Sigmoid colon (tissue), 4 donors: ENCODE measurements around the gene TMEM184B.

Experiments
- CTCF ChIP-seq, 4 experiments: fragments of 450-650 bp in 3 of 4; fragments of 200-600 bp in 1 of 4; IDR thresholded peaks; one replicate each; pipeline ENCODE4 v1.5.1; 2016 to 2019; ENCODE audit warnings: antibody characterized with exemption in 4 of 4, mild to moderate bottlenecking in 3 of 4, moderate library complexity in 2 of 4
- EP300 ChIP-seq, 4 donors: sonication (generic); formaldehyde crosslinking; IDR thresholded peaks; one replicate each; pipeline ENCODE4 v1.6.1; 2017; ENCODE audit warnings: antibody characterized with exemption in 4 of 4
- POLR2A ChIP-seq, 2 donors: fragments of 450-650 bp; IDR thresholded peaks; one replicate each; pipeline ENCODE4 v1.6.1; 2016; ENCODE audit warnings: antibody characterized with exemption in 2 of 2, mild to moderate bottlenecking in 2 of 2, moderate library complexity in 2 of 2
- POLR2AphosphoS5 ChIP-seq, 4 donors: sonication (generic); formaldehyde crosslinking; IDR thresholded peaks; one replicate each; pipeline ENCODE4 v1.6.1; 2017; ENCODE audit warnings: antibody characterized with exemption in 4 of 4

GRCh38 chr22:38213990-38214301 lies 58.9 kb downstream of the TMEM184B start:
- TF ChIP-seq CTCF (IDR thresholded peaks at IDR 0.05): no peak
- TF ChIP-seq POLR2A (IDR thresholded peaks at IDR 0.05): no peak
- TF ChIP-seq POLR2AphosphoS5 (IDR thresholded peaks at IDR 0.05): no peak
- TF ChIP-seq EP300 (IDR thresholded peaks at IDR 0.05): no peak
